Smooth muscle cell (in vitro differentiated cells): ENCODE data around the gene HARBI1. TPM values are rescaled to one million over a fixed set of nuclear protein-coding genes. Genes with fewer than 3 reads are reported as not detected.

Experiments used
- DNase-seq: peaks from one replicate; lab custom pipeline; 2025; ENCODE audit not compliant: unreplicated experiment; lab: John Stamatoyannopoulos, UW
- H2AFZ ChIP-seq: fragments of 200-600 bp; sonication (generic); 2 replicates; pipeline ENCODE4 v1.6.0; 2016; ENCODE audit warnings: antibody characterized with exemption, low read depth, mild to moderate bottlenecking
- H3F3A ChIP-seq: fragments of 200-600 bp; sonication (generic); 2 replicates; pipeline ENCODE4 v1.6.0; 2017; ENCODE audit warnings: antibody characterized with exemption, low read depth
- H3K27ac ChIP-seq: fragments of 200-600 bp; sonication (generic); 2 replicates; pipeline ENCODE4 v1.5.1; 2016; ENCODE audit warnings: low read depth, mild to moderate bottlenecking
- H3K27me3 ChIP-seq: fragments of 200-600 bp; sonication (generic); 2 replicates; pipeline ENCODE4 v1.6.1; 2016; ENCODE audit warnings: low read depth, mild to moderate bottlenecking
- H3K36me3 ChIP-seq: fragments of 200-600 bp; sonication (generic); 2 replicates; pipeline ENCODE4 v1.5.1; 2016; ENCODE audit warnings: low read depth
- H3K4me1 ChIP-seq: fragments of 200-600 bp; sonication (generic); 2 replicates; pipeline ENCODE4 v1.5.1; 2016; ENCODE audit warnings: low read depth
- H3K4me2 ChIP-seq: fragments of 200-600 bp; sonication (generic); 2 replicates; pipeline ENCODE4 v1.6.0; 2016; ENCODE audit warnings: mild to moderate bottlenecking
- H3K4me3 ChIP-seq: fragments of 200-600 bp; sonication (generic); 2 replicates; pipeline ENCODE4 v1.5.1; 2016; ENCODE audit warnings: mild to moderate bottlenecking
- H3K79me2 ChIP-seq: fragments of 200-600 bp; sonication (generic); 2 replicates; pipeline ENCODE4 v1.6.0; 2016; ENCODE audit warnings: low read depth, mild to moderate bottlenecking
- H3K9ac ChIP-seq: fragments of 200-600 bp; sonication (generic); 2 replicates; pipeline ENCODE4 v1.6.0; 2016; ENCODE audit warnings: low read depth
- H3K9me3 ChIP-seq: fragments of 200-600 bp; sonication (generic); replicated peaks from 2 replicates; pipeline ENCODE4 v1.5.1; 2016; ENCODE audit warnings: low read depth
- H4K20me1 ChIP-seq: fragments of 200-600 bp; sonication (generic); 2 replicates; pipeline ENCODE4 v1.6.0; 2016; ENCODE audit warnings: low read depth
- CTCF ChIP-seq: fragments of 200-600 bp; sonication (generic); IDR thresholded peaks from 2 replicates; pipeline ENCODE4 v1.5.1; 2017; ENCODE audit warnings: borderline replicate concordance, mild to moderate bottlenecking, antibody characterized with exemption; ENCODE audit not compliant: insufficient read depth, poor library complexity, severe bottlenecking
- WGBS: methylation state at CpG from one replicate; pipeline ENCODE4 v1.1.7; 2016; ENCODE audit warnings: low lambda C conversion rate; 5-methylcytosine and 5-hydroxymethylcytosine counted together
- polyA plus RNA-seq: library from polyadenylated mRNA; unstranded; fragments of >200 nt; fragmentation: Nextera tagmentation; extraction: Ambion mirVana; gene quantifications from 2 replicates; pipeline ENCODE4 v1.2.1, GENCODE V29; 2016
- total RNA-seq: library from RNA; depleted of rRNA; stranded (reverse); fragments of >200 nt; gene quantifications from 2 replicates; pipeline ENCODE4 v1.2.3, GENCODE V29; 2014

Gene HARBI1
- total and polyA plus RNA-seq, 2 experiments from 2014 or later, result 2.4 to 2.9 TPM

DNA sequence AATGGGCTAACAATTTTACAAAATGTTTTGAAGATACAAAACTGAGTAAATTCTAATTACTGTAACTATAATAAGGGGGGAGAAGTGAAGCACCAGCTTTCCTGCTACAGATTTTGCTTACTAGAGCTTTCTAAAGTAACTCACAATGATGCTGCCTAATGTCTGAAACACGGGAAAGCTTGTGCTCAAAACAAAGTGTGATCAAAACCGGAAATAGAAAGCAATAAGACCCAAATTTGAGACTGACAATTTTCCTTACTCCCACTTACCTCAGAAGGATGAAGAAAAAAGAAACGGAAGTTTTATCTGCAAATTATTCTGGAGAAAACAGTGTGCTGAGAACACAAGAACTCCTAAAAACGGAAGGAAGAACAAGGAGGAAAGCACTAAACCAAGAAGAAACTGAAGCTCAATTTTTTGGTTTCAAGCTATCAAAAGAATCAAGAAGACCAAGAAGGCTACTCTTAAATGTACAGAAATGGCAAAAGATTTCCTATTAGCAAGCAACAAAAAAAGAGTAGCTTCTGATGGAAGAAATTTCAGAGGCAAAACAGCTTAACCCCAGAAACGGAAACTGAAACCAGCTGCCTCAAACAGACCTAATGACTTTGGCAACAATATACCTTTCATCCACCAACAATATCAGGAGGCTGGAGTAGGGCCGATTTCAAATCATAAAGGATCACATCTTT, 56.6 kb downstream of the HARBI1 start:
- no peak for TF ChIP-seq CTCF
- Histone ChIP-seq H2AFZ (no peak overlapping the region), H3K9ac (no peak overlapping the region), H3K27ac (no peak overlapping the region), H3K9me3 (no peaks in the 10 kb centered on the region), H3F3A (no peaks in the 10 kb centered on the region), H3K36me3 (no peaks in the 10 kb centered on the region), H4K20me1 (peaks cover 99% of the 10 kb centered on the region), H3K4me2 (no peak overlapping the region), H3K79me2 (peaks cover 98% of the 10 kb centered on the region), H3K4me1 (peaks cover 4% of the 10 kb centered on the region), H3K27me3 (no peaks in the 10 kb centered on the region), H3K4me3 (no peak overlapping the region)
- WGBS, result 92% methylated on average over 6 of the region's 6 CpGs
- no peak for DNase-seq

- Histone ChIP-seq H2AFZ (no peak overlapping the region), H3K4me2 (no peak overlapping the region), H3K79me2 (peaks cover 97% of the 10 kb centered on the region), H3K36me3 (no peaks in the 10 kb centered on the region), H3K4me1 (peaks cover 10% of the 10 kb centered on the region), H3K9ac (no peak overlapping the region), H3K4me3 (no peak overlapping the region), H3K9me3 (no peaks in the 10 kb centered on the region), H3K27me3 (no peaks in the 10 kb centered on the region), H4K20me1 (peaks cover 99% of the 10 kb centered on the region), H3F3A (peaks cover 3% of the 10 kb centered on the region), H3K27ac (no peak overlapping the region)
- TF ChIP-seq CTCF, result no peak
- DNase-seq, result no peak
- 93% methylated on average over 1 of the region's 1 CpG for WGBS
Measured at GRCh38 chr11:46559815-46560214, 57.2 kb downstream of the HARBI1 start.

GRCh38 chr11:46557684-46558151, 59.3 kb downstream of the HARBI1 start:
- Histone ChIP-seq H2AFZ (no peak overlapping the region), H3K9me3 (no peaks in the 10 kb centered on the region), H3K27ac (no peak overlapping the region), H4K20me1 (peaks cover 99% of the 10 kb centered on the region), H3K79me2 (peaks cover 87% of the 10 kb centered on the region), H3K36me3 (no peaks in the 10 kb centered on the region), H3F3A (peaks cover 3% of the 10 kb centered on the region), H3K4me3 (no peak overlapping the region), H3K4me1 (peaks cover 22% of the 10 kb centered on the region), H3K27me3 (no peaks in the 10 kb centered on the region), H3K4me2 (no peak overlapping the region), H3K9ac (no peak overlapping the region)
- 44% methylated on average over 7 of the region's 7 CpGs for WGBS
- DNase-seq, result no peak
- TF ChIP-seq CTCF, result no peak
